H1 (cell line): ENCODE measurements around the gene PPP1R14C. TPM values are rescaled to one million over a fixed set of nuclear protein-coding genes. Genes with fewer than 3 reads are reported as not detected.

ENCODE experiments used
- CTCF ChIA-PET: fragments of 300-600 bp; sonication (Branson Sonifier 250); formaldehyde crosslinking; loops from one replicate; lab custom pipeline; 2021; ENCODE audit not compliant: partially characterized antibody; lab: Charles Lee
- POLR2A ChIA-PET: fragments of 300-600 bp; sonication (Branson Sonifier 250); formaldehyde crosslinking; loops from one replicate; lab custom pipeline; 2021; ENCODE audit warnings: inconsistent platforms; ENCODE audit not compliant: partially characterized antibody; lab: Charles Lee
- DNase-seq, 2 experiments: peaks; one replicate each; pipeline versions ENCODE4 v3.0.0 to v3.0.0-alpha.2; 2010 to 2022; ENCODE audit warnings: low spot score in 2 of 2, low read depth in 1 of 2, mixed read lengths in 1 of 2
- FAIRE-seq: peaks from 2 replicates; lab custom pipeline; 2011; peaks lifted over from hg19 to GRCh38; lab: Jason Lieb, UNC
- H2AFZ ChIP-seq: 2 replicates; pipeline ENCODE4 v1.8.1; 2012; ENCODE audit warnings: low read length, inconsistent platforms
- H2AK5ac ChIP-seq: 2 replicates; pipeline ENCODE4 v1.6.1; 2013; ENCODE audit warnings: low read depth, low read length
- H2BK120ac ChIP-seq: replicated peaks from 2 replicates; pipeline ENCODE3; 2013; ENCODE audit warnings: low read depth, low read length, inconsistent platforms
- H2BK12ac ChIP-seq: 2 replicates; pipeline ENCODE4 v1.6.1; 2013; ENCODE audit warnings: low read depth, low read length
- H2BK15ac ChIP-seq: 2 replicates; pipeline ENCODE4 v1.6.1; 2013; ENCODE audit warnings: low read length
- H2BK20ac ChIP-seq: 2 replicates; pipeline ENCODE4 v1.6.1; 2013; ENCODE audit warnings: low read length
- H2BK5ac ChIP-seq: 2 replicates; pipeline ENCODE4 v1.6.1; 2013; ENCODE audit warnings: low read depth, low read length
- H3K14ac ChIP-seq: 2 replicates; pipeline ENCODE4 v1.6.1; 2013; ENCODE audit warnings: inconsistent platforms; ENCODE audit not compliant: insufficient read length
- H3K18ac ChIP-seq: 2 replicates; pipeline ENCODE4 v1.6.1; 2013; ENCODE audit warnings: low read length; ENCODE audit errors: extremely low read depth
- H3K23ac ChIP-seq: 2 replicates; pipeline ENCODE4 v1.6.1; 2013; ENCODE audit warnings: inconsistent platforms; ENCODE audit not compliant: insufficient read length
- H3K23me2 ChIP-seq: 2 replicates; pipeline ENCODE4 v1.6.1; 2013; ENCODE audit warnings: low read depth, low read length
- H3K27ac ChIP-seq: 2 replicates; pipeline ENCODE4 v1.6.1; 2011; ENCODE audit warnings: low read depth, low read length, inconsistent platforms
- H3K27me3 ChIP-seq, 4 experiments: replicated peaks in 1 of 4; 1 replicate in 1 of 4; 2 replicates in 3 of 4; pipeline versions ENCODE4 v1.6.1 to v1.8.1; 2011 to 2013; ENCODE audit warnings: low read length in 3 of 4, mild to moderate bottlenecking in 3 of 4, inconsistent platforms in 2 of 4, mixed read lengths in 2 of 4, moderate library complexity in 1 of 4; ENCODE audit not compliant: control insufficient read depth in 3 of 4, insufficient read depth in 3 of 4; ENCODE audit errors: extremely low read depth in 1 of 4
- H3K36me3 ChIP-seq, 4 experiments: 2 replicates each; pipeline versions ENCODE4 v1.6.1 to v1.8.1; 2011 to 2013; ENCODE audit warnings: mild to moderate bottlenecking in 4 of 4, low read length in 3 of 4, moderate library complexity in 2 of 4, control low read depth in 1 of 4, inconsistent platforms in 1 of 4; ENCODE audit not compliant: insufficient read depth in 4 of 4, control insufficient read depth in 2 of 4
- H3K4ac ChIP-seq: replicated peaks from 2 replicates; pipeline ENCODE3; 2013; ENCODE audit warnings: low read length, low read depth, mixed read lengths, inconsistent platforms; ENCODE audit not compliant: insufficient read length
- H3K4me1 ChIP-seq, 4 experiments: replicated peaks in 1 of 4; 1 replicate in 1 of 4; 2 replicates in 3 of 4; pipeline versions ENCODE4 v1.6.1 to v1.8.1; 2011 to 2013; ENCODE audit warnings: low read length in 3 of 4, inconsistent platforms in 2 of 4, mixed read lengths in 1 of 4; ENCODE audit not compliant: insufficient read depth in 4 of 4, control insufficient read depth in 3 of 4
- H3K4me2 ChIP-seq, 2 experiments: 2 replicates each; pipeline versions ENCODE4 v1.6.1 to v1.8.1; 2011 to 2013; ENCODE audit warnings: low read depth in 2 of 2, low read length in 2 of 2, control low read depth in 1 of 2, inconsistent platforms in 1 of 2, mild to moderate bottlenecking in 1 of 2; ENCODE audit not compliant: insufficient read depth in 1 of 2
- H3K4me3 ChIP-seq, 4 experiments: fragments of 200-600, 300-600 bp in 1 of 4; sonication (generic), shearing (Covaris generic), sonication (Bioruptor Twin) in 1 of 4; 2 replicates each; pipeline versions ENCODE4 v1.5.1 to v1.8.1; 2011 to 2016; ENCODE audit warnings: low read length in 4 of 4, low read depth in 3 of 4, control low read depth in 2 of 4, inconsistent platforms in 2 of 4, mild to moderate bottlenecking in 2 of 4, mixed read lengths in 1 of 4, moderate library complexity in 1 of 4; ENCODE audit not compliant: insufficient read depth in 2 of 4; ENCODE audit errors: extremely low read depth in 1 of 4
- H3K56ac ChIP-seq: replicated peaks from 2 replicates; pipeline ENCODE3; 2013; ENCODE audit warnings: low read depth, mild to moderate bottlenecking, mixed read lengths, low read length, inconsistent platforms; ENCODE audit not compliant: insufficient read length
- H3K79me1 ChIP-seq: 2 replicates; pipeline ENCODE4 v1.6.1; 2013; ENCODE audit warnings: low read depth, low read length, control low read depth
- H3K79me2 ChIP-seq, 2 experiments: 2 replicates each; pipeline versions ENCODE4 v1.6.1 to v1.8.1; 2012 to 2013; ENCODE audit warnings: low read length in 2 of 2, mild to moderate bottlenecking in 2 of 2, inconsistent platforms in 1 of 2; ENCODE audit not compliant: insufficient read depth in 2 of 2, control insufficient read depth in 1 of 2
- H3K9ac ChIP-seq, 4 experiments: replicated peaks in 1 of 4; 1 replicate in 1 of 4; 2 replicates in 3 of 4; pipeline versions ENCODE4 v1.6.1 to v1.8.1; 2011 to 2013; ENCODE audit warnings: low read depth in 3 of 4, low read length in 3 of 4, control low read depth in 2 of 4, mild to moderate bottlenecking in 2 of 4, moderate library complexity in 2 of 4, inconsistent platforms in 1 of 4; ENCODE audit errors: extremely low read depth in 1 of 4
- H3K9me3 ChIP-seq, 2 experiments: 2 replicates each; pipeline versions ENCODE4 v1.6.1 to v1.8.1; 2012 to 2013; ENCODE audit warnings: mild to moderate bottlenecking in 2 of 2, moderate library complexity in 2 of 2, control low read depth in 1 of 2, inconsistent platforms in 1 of 2, low read depth in 1 of 2, low read length in 1 of 2, mixed read lengths in 1 of 2; ENCODE audit not compliant: insufficient read depth in 2 of 2
- H4K20me1 ChIP-seq, 2 experiments: replicated peaks in 1 of 2; 2 replicates each; pipeline versions ENCODE3 to v1.8.1; 2011 to 2013; ENCODE audit warnings: inconsistent platforms in 2 of 2, low read length in 2 of 2, mild to moderate bottlenecking in 1 of 2; ENCODE audit not compliant: insufficient read depth in 2 of 2, control insufficient read depth in 1 of 2
- H4K5ac ChIP-seq: 2 replicates; pipeline ENCODE4 v1.6.1; 2013; ENCODE audit warnings: low read length, low read depth, mixed read lengths, inconsistent platforms; ENCODE audit not compliant: insufficient read length
- H4K8ac ChIP-seq: 2 replicates; pipeline ENCODE4 v1.8.0; 2013; ENCODE audit warnings: mild to moderate bottlenecking, moderate library complexity, low read length, inconsistent platforms; ENCODE audit not compliant: insufficient read depth; ENCODE audit errors: extremely low read depth
- H4K91ac ChIP-seq: replicated peaks from 2 replicates; pipeline ENCODE3; 2013; ENCODE audit warnings: low read length, mixed read lengths, inconsistent platforms; ENCODE audit not compliant: insufficient read length
- ASH2L ChIP-seq: fragments of 200-600, 300-600 bp; sonication (generic); IDR thresholded peaks from one replicate; pipeline ENCODE4 v1.7.1; 2017; ENCODE audit warnings: low read length
- BCL11A ChIP-seq, 2 experiments: IDR thresholded peaks; one replicate each; pipeline ENCODE4 v1.6.1; 2011; ENCODE audit warnings: low read depth in 2 of 2, low read length in 2 of 2, mild to moderate bottlenecking in 2 of 2
- BRCA1 ChIP-seq: IDR thresholded peaks from 2 replicates; pipeline ENCODE4 v1.6.1; 2012; ENCODE audit warnings: low read depth, low read length, improper control_type of control experiment
- CHD2 ChIP-seq: IDR thresholded peaks from 2 replicates; pipeline ENCODE4 v1.6.1; 2012; ENCODE audit warnings: low read length, improper control_type of control experiment
- EZH2 ChIP-seq: fragments of 200-600 bp; sonication (generic); IDR thresholded peaks from 2 replicates; pipeline ENCODE4 v1.7.1; 2012; ENCODE audit warnings: low read depth, mild to moderate bottlenecking, moderate library complexity, low read length, inconsistent platforms; ENCODE audit not compliant: severe bottlenecking
- JUN ChIP-seq: IDR thresholded peaks from 2 replicates; pipeline ENCODE4 v1.6.1; 2011; ENCODE audit warnings: low read depth, mild to moderate bottlenecking, improper control_type of control experiment, low read length
- JUND ChIP-seq: IDR thresholded peaks from 2 replicates; pipeline ENCODE4 v1.6.1; 2011; ENCODE audit warnings: mild to moderate bottlenecking, improper control_type of control experiment, low read length
- MAFK ChIP-seq: IDR thresholded peaks from 2 replicates; pipeline ENCODE4 v1.6.1; 2012; ENCODE audit warnings: low read depth, mild to moderate bottlenecking, improper control_type of control experiment, low read length
- NRF1 ChIP-seq: IDR thresholded peaks from 2 replicates; pipeline ENCODE4 v1.6.1; 2011; ENCODE audit warnings: mild to moderate bottlenecking, low read depth, low read length, improper control_type of control experiment
- SIX5 ChIP-seq: IDR thresholded peaks from 2 replicates; pipeline ENCODE4 v1.6.1; 2011; ENCODE audit warnings: mild to moderate bottlenecking, low read depth, low read length
- TCF12 ChIP-seq: IDR thresholded peaks from 2 replicates; pipeline ENCODE4 v1.6.1; 2011; ENCODE audit warnings: low read depth, mild to moderate bottlenecking, low read length
- WGBS, 2 experiments: shearing (Covaris generic) in 1 of 2; methylation state at CpG; one replicate each; pipeline versions ENCODE4 v1.1.6 to v1.1.7; 2013 to 2015; ENCODE audit warnings: low lambda C conversion rate in 2 of 2, mixed read lengths in 2 of 2, inconsistent platforms in 1 of 2, low coverage in 1 of 2, missing lambda C conversion rate in 1 of 2; ENCODE audit not compliant: insufficient replicate concordance in 2 of 2, insufficient coverage in 1 of 2, insufficient read length in 1 of 2; ENCODE audit errors: extremely low coverage in 1 of 2, missing lambda C conversion rate in 1 of 2; 5-methylcytosine and 5-hydroxymethylcytosine counted together
- polyA plus RNA-seq, 7 experiments: library from polyadenylated mRNA; depleted of rRNA in 3 of 7; stranded (reverse) in 5 of 7; unstranded in 2 of 7; fragments of >200 nt in 5 of 7; fragments of 200-250 nt in 2 of 7; gene quantifications; 1 replicate in 5 of 7; 2 replicates in 1 of 7; 4 replicates in 1 of 7; pipeline versions ENCODE4 v1.2.1 to v1.2.3, GENCODE V29; 2011 to 2013; ENCODE audit warnings: missing spikeins in 2 of 7, mixed read lengths in 2 of 7
- total RNA-seq: library from RNA; stranded (reverse); fragmentation: NEBNext Ultra II Directional; extraction: Animal tissue kit (Norgen Biotek cat#: 25700); gene quantifications from 2 replicates; pipeline ENCODE4 v1.2.1, GENCODE V29; 2021
- TF ChIP-seq, protein P1 (sequence below), 3 experiments: IDR thresholded peaks; 1 replicate in 2 of 3; 2 replicates in 1 of 3; pipeline versions ENCODE4 v1.5.1 to v1.6.1; 2011; ENCODE audit warnings: low read length in 3 of 3, mild to moderate bottlenecking in 3 of 3, inconsistent platforms in 2 of 3, low read depth in 1 of 3, moderate library complexity in 1 of 3; ENCODE audit not compliant: insufficient read depth in 1 of 3; ENCODE audit errors: control extremely low read depth in 1 of 3
- TF ChIP-seq, protein P2 (sequence below): IDR thresholded peaks from 2 replicates; pipeline ENCODE4 v1.6.1; 2012; ENCODE audit warnings: inconsistent platforms

Gene PPP1R14C
- total and polyA plus RNA-seq, 2 of the 8 experiments (the other 6 are each of a cell fraction or from before 2014, with no cell fraction given): 0.30 to 0.61 TPM

GRCh38 chr6:150194195-150194594 lies 51.4 kb downstream of the PPP1R14C start:
- no peak overlapping the region for H3K4me2 ChIP-seq
- no peak for FAIRE-seq
- H3K79me2 ChIP-seq: no peaks in the 10 kb centered on the region
- no peak overlapping the region for H2BK20ac ChIP-seq
- no peak overlapping the region for H2BK15ac ChIP-seq
- DNase-seq: no peak
- H3K27me3 ChIP-seq: no peaks in the 10 kb centered on the region
- no peaks in the 10 kb centered on the region for H4K20me1 ChIP-seq
- WGBS, 2 experiments: 100% methylated on average over 2 of the region's 2 CpGs; no CpG with 5 or more reads in 1 of the 2 experiments
- H3K23ac ChIP-seq: no peak overlapping the region
- POLR2A ChIA-PET: no interaction called here
- H4K91ac ChIP-seq: no peak overlapping the region
- CTCF ChIA-PET: interaction anchor here (1.6 kb wide), 1 partner anchor 123 kb away, joined by 4 read pairs; no protein-coding TSS in a partner anchor
- no peak overlapping the region for H2AK5ac ChIP-seq
- no peak overlapping the region for H2AFZ ChIP-seq
- H3K79me1 ChIP-seq: no peaks in the 10 kb centered on the region
- no peak overlapping the region for H3K56ac ChIP-seq
- H2BK12ac ChIP-seq: no peak overlapping the region
- no peak overlapping the region for H4K5ac ChIP-seq
- H3K4me1 ChIP-seq: no peaks in the 10 kb centered on the region
- H2BK5ac ChIP-seq: no peak overlapping the region
- no peak overlapping the region for H3K14ac ChIP-seq
- H2BK120ac ChIP-seq: no peak overlapping the region
- no peak overlapping the region for H3K4me3 ChIP-seq
- H3K4ac ChIP-seq: no peak overlapping the region
- H3K23me2 ChIP-seq: no peaks in the 10 kb centered on the region; the same call in 1 of the 2 replicates
- no peak overlapping the region for H3K9ac ChIP-seq
- H3K9me3 ChIP-seq: 0 out of 4 replicates have a peak, but pooled peaks cover 0 to 3% of the 10 kb centered on the region in 2 experiments
- no peak overlapping the region for H3K18ac ChIP-seq
- H4K8ac ChIP-seq: no peak overlapping the region
- no peak overlapping the region for H3K27ac ChIP-seq
- H3K36me3 ChIP-seq: no peaks in the 10 kb centered on the region
- TF ChIP-seq EZH2 (no peak), CHD2 (no peak), NRF1 (no peak), TCF12 (no peak), JUND (no peak), ASH2L (no peak), BRCA1 (no peak), SIX5 (no peak), JUN (no peak), MAFK (no peak), BCL11A (IDR thresholded peaks at IDR 0.05; ENCODE audit: low read depth in 2 of 2, low read length in 2 of 2) (no peak)
- TF ChIP-seq, protein P1, sequence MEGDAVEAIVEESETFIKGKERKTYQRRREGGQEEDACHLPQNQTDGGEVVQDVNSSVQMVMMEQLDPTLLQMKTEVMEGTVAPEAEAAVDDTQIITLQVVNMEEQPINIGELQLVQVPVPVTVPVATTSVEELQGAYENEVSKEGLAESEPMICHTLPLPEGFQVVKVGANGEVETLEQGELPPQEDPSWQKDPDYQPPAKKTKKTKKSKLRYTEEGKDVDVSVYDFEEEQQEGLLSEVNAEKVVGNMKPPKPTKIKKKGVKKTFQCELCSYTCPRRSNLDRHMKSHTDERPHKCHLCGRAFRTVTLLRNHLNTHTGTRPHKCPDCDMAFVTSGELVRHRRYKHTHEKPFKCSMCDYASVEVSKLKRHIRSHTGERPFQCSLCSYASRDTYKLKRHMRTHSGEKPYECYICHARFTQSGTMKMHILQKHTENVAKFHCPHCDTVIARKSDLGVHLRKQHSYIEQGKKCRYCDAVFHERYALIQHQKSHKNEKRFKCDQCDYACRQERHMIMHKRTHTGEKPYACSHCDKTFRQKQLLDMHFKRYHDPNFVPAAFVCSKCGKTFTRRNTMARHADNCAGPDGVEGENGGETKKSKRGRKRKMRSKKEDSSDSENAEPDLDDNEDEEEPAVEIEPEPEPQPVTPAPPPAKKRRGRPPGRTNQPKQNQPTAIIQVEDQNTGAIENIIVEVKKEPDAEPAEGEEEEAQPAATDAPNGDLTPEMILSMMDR (IDR thresholded peaks at IDR 0.05; ENCODE audit: control extremely low read depth in 1 of 3, insufficient read depth in 1 of 3, low read depth in 1 of 3, low read length in 3 of 3): no peak
- TF ChIP-seq, protein P2, sequence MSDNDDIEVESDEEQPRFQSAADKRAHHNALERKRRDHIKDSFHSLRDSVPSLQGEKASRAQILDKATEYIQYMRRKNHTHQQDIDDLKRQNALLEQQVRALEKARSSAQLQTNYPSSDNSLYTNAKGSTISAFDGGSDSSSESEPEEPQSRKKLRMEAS: no peak
